Measurements from ENCODE around the gene CHRNE.
A peak's percentile ranks its signal among the peaks of the same experiment; 100 is the strongest.

Gene CHRNE

GRCh38 chr17:4903051-4903818, at the start of gene CHRNE:
Gene CHRNE, minus strand, starts transcription at chr17:4903098. Its CDS starts 35 bp downstream, at chr17:4903063.
- CTCF ChIA-PET = interaction anchor here (0.6 to 6.1 kb wide), 18 partner anchors 9 to 201 kb away, joined by 3 to 72 read pairs (median 5); partner anchors contain the start of genes ARRB2, GLTPD2, PSMB6 and RNF167
- POLR2A ChIA-PET = interaction anchor here (1.0 to 1.1 kb wide), 3 partner anchors 107 to 182 kb away, joined by 3 read pairs; partner anchors contain the start of gene PSMB6

GRCh38 chr17:4951486-4951885, 48.6 kb upstream of the CHRNE start:
- no peak for DNase-seq (ENCODE audit: low read depth, low spot score)
- no peak overlapping the region for H3K4me3 ChIP-seq (ENCODE audit: low read depth, low read length)
- POLR2A ChIA-PET = interaction anchor here (6.2 to 6.6 kb wide), 2 partner anchors 11 to 14 kb away, joined by 49 to 112 read pairs; partner anchors contain the start of genes RNF167, SLC25A11 and SPAG7
- CTCF ChIA-PET = interaction anchor here (0.9 to 2.4 kb wide), 3 partner anchors 15 to 109 kb away, joined by 3 to 11 read pairs (median 4); partner anchors contain the start of gene SPAG7
- TF ChIP-seq, protein P1, sequence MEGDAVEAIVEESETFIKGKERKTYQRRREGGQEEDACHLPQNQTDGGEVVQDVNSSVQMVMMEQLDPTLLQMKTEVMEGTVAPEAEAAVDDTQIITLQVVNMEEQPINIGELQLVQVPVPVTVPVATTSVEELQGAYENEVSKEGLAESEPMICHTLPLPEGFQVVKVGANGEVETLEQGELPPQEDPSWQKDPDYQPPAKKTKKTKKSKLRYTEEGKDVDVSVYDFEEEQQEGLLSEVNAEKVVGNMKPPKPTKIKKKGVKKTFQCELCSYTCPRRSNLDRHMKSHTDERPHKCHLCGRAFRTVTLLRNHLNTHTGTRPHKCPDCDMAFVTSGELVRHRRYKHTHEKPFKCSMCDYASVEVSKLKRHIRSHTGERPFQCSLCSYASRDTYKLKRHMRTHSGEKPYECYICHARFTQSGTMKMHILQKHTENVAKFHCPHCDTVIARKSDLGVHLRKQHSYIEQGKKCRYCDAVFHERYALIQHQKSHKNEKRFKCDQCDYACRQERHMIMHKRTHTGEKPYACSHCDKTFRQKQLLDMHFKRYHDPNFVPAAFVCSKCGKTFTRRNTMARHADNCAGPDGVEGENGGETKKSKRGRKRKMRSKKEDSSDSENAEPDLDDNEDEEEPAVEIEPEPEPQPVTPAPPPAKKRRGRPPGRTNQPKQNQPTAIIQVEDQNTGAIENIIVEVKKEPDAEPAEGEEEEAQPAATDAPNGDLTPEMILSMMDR (IDR thresholded peaks at IDR 0.05; ENCODE audit: insufficient read depth, low read length, missing control alignments) = no peak

More at GRCh38 chr17:4903051-4903818, at the start of gene CHRNE:
- DNase-seq (ENCODE audit: low read depth, low spot score) = no peak
- no peak within 1 kb of the TSS for H3K4me3 ChIP-seq (ENCODE audit: low read depth, low read length)
- TF ChIP-seq, protein P1 (IDR thresholded peaks at IDR 0.05; ENCODE audit: insufficient read depth, low read length, missing control alignments) = peak; percentile 79

DNA sequence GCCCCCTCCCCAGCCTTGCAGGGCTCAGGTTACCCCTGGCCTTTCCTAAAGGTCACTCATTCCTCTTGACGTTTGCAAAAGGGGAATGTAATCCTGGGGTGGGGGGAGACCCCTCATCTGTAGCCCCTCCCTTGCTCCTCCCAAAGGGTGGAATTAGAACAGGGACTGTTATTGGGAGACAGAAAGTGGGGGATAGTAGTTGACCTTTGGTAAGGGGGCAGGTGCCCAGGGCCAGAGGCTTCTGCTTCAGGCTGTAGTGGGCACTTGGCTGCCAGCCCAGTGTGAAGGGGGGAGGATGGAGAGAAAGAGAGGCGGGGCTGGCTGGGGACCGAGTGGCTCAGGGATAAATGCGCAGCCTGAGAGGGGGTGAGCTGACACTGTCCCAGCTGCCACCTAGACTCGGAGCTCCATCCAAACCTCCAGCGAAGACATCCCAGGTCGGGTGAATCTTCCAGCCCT, 47.9 kb upstream of the CHRNE start, which contains the start of gene ENO3:
Gene ENO3, plus strand, starts transcription at position 374 of the 459 bp plus-strand sequence. CDS start 711 bp downstream, outside the sequence.
- POLR2A ChIA-PET = interaction anchor here (6.2 to 6.6 kb wide), 2 partner anchors 10 to 15 kb away, joined by 49 to 112 read pairs; partner anchors contain the start of genes RNF167, SLC25A11 and SPAG7
- peak within 1 kb of the TSS; percentile 48 for H3K4me3 ChIP-seq (ENCODE audit: low read depth, low read length)
- TF ChIP-seq, protein P1 (IDR thresholded peaks at IDR 0.05; ENCODE audit: insufficient read depth, low read length, missing control alignments) = no peak
- no peak for DNase-seq (ENCODE audit: low read depth, low spot score)
- CTCF ChIA-PET = interaction anchor here (2.4 kb wide), 1 partner anchor 16 kb away, joined by 11 read pairs; the partner anchor contains the start of gene SPAG7

- ChIA-PET CTCF (interaction anchor here (2.4 kb wide), 1 partner anchor 17 kb away, joined by 11 read pairs; the partner anchor contains the start of gene SPAG7), POLR2A (interaction anchor here (6.2 to 6.6 kb wide), 2 partner anchors 10 to 15 kb away, joined by 49 to 112 read pairs; partner anchors contain the start of genes RNF167, SLC25A11 and SPAG7)
- DNase-seq (ENCODE audit: low read depth, low spot score) = no peak
- H3K4me3 ChIP-seq (ENCODE audit: low read depth, low read length) = peak overlapping the region; percentile 48
- TF ChIP-seq, protein P1 (IDR thresholded peaks at IDR 0.05; ENCODE audit: insufficient read depth, low read length, missing control alignments) = no peak
Observed at GRCh38 chr17:4950075-4950745, 47.3 kb upstream of the CHRNE start.

DNA sequence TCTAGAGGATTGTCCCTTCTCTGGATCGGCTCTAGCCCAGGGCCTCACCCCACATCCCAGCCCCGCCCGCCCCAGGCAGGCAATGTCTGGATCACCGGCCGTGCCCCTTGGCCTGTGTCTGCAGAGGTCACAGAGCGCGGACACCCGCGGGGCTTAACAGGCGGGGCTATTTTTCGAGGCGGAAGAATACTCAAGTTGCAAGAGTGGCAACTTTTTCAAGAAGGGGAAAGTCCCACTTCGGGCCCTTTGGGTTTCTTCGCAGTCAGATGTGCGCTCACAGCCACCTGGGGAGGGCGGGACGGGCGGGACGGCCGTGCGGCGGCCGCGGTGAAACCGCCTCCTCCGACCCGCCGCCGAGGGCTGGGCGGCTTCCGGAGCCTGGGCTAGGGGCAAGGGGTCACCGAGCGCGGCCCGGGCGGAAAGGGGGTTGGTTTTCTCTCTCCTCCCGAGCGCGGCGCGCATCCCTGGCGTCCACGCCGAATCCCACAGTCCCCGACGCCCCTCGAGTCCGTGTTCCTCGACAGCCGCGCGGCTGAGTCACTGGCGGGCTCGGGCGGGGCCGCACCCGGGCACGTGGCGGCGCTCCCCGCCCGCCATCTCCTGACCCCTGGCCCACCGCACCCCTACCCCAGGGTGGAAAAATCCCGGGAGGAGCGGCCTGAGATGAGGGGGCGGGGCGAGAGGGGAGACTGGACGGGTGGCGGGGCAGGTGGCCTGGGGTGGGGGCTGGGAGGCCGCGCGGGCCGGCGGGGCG, 46.6 kb upstream of the CHRNE start:
- ChIA-PET CTCF (interaction anchor here (1.6 kb wide), 1 partner anchor 38 kb away, joined by 4 read pairs; the partner anchor contains the start of gene CAMTA2), POLR2A (interaction anchor here (1.5 to 6.9 kb wide), 4 partner anchors 8 to 17 kb away, joined by 5 to 119 read pairs (median 80); partner anchors contain the start of genes RNF167, SLC25A11 and SPAG7)
- H3K4me3 ChIP-seq (ENCODE audit: low read depth, low read length) = peak overlapping the region; percentile 99
- TF ChIP-seq, protein P1 (IDR thresholded peaks at IDR 0.05; ENCODE audit: insufficient read depth, low read length, missing control alignments) = no peak
- DNase-seq (ENCODE audit: low read depth, low spot score) = no peak

All from AG04449 (cell line).